Right hindlimb (tissue), 1 donor: ENCODE results near the gene PPM1M.

Experiments
- DNase-seq: peaks from one replicate; pipeline ENCODE4 v3.0.0-alpha.2; 2018

The PPM1M gene

GRCh38 chr3:52216585-52217408, 28.8 kb upstream of the PPM1M start:
- peak; percentile 84 for DNase-seq

GRCh38 chr3:52217409-52217805, 28.2 kb upstream of the PPM1M start:
- no peak for DNase-seq

GRCh38 chr3:52218026-52218425, 27.5 kb upstream of the PPM1M start:
- no peak for DNase-seq

- DNase-seq: peak; percentile 21
These were observed 27.1 kb upstream of the PPM1M start for GRCh38 chr3:52218454-52218853.

GRCh38 chr3:52218937-52219650, 26.5 kb upstream of the PPM1M start:
- DNase-seq: peak; percentile 23

- DNase-seq: peak; percentile 89
These were observed 25.1 kb upstream of the PPM1M start for GRCh38 chr3:52220380-52221026.

GRCh38 chr3:52221141-52221562, 24.4 kb upstream of the PPM1M start:
- DNase-seq: no peak

GRCh38 chr3:52221563-52222318, 23.8 kb upstream of the PPM1M start:
- DNase-seq: no peak

GRCh38 chr3:52222319-52223221, 23.0 kb upstream of the PPM1M start:
- no peak for DNase-seq

- DNase-seq: no peak
These were observed 21.8 kb upstream of the PPM1M start for GRCh38 chr3:52223449-52224408.

- no peak for DNase-seq
These were observed 19.9 kb upstream of the PPM1M start, which contains the start of gene TLR9 for GRCh38 chr3:52225452-52226228. Gene TLR9, minus strand, starts transcription at chr3:52225645. Its CDS starts 116 bp downstream, at chr3:52225529.

GRCh38 chr3:52226229-52226817, 19.2 kb upstream of the PPM1M start:
- peak; percentile 14 for DNase-seq

GRCh38 chr3:52227117-52227516, 18.4 kb upstream of the PPM1M start:
- peak; percentile 12 for DNase-seq

- DNase-seq: no peak
These were observed 17.8 kb upstream of the PPM1M start for GRCh38 chr3:52227766-52228165.

- DNase-seq: peak; percentile 14
These were observed 17.3 kb upstream of the PPM1M start for GRCh38 chr3:52228266-52228665.

- peak; percentile 19 for DNase-seq
These were observed 16.7 kb upstream of the PPM1M start for GRCh38 chr3:52228751-52229291.

- peak; percentile 11 for DNase-seq
These were observed 15.9 kb upstream of the PPM1M start for GRCh38 chr3:52229656-52230055.

GRCh38 chr3:52230461-52230860, 15.1 kb upstream of the PPM1M start:
- peak; percentile 12 for DNase-seq
